ENCODE results near the gene HOXA7. TPM values are rescaled to one million over a fixed set of nuclear protein-coding genes. Genes with fewer than 3 reads are reported as not detected.

The HOXA7 gene
- total and polyA plus RNA-seq, 10 of the 15 experiments (the other 5 are each of a cell fraction or from before 2014, with no cell fraction given) = not detected

- ChIA-PET POLR2A (no interaction called here), CTCF (no interaction called here), RAD21 (ENCODE audit: unreplicated experiment) (no interaction called here), SMC1A (ENCODE audit: uncharacterized antibody, unreplicated experiment) (no interaction called here)
- no peak for FAIRE-seq
- intact Hi-C loops (cut with micrococcal nuclease; ENCODE audit: unreplicated experiment) = no loop called here
- WGBS (ENCODE audit: insufficient coverage, insufficient replicate concordance, low lambda C conversion rate, missing lambda C conversion rate) = 84% methylated on average over 1 of the region's 1 CpG
- peaks cover 0 to 7% of the 10 kb centered on the region in 2 experiments; a peak in 2 of 4 replicates for H3K27me3 ChIP-seq (replicated peaks in 1 of 2; ENCODE audit: control insufficient read depth in 2 of 2, insufficient read depth in 2 of 2, low read length in 1 of 2)
- H4K20me1 ChIP-seq (ENCODE audit: control insufficient read depth, insufficient read depth) = no peaks in the 10 kb centered on the region
- no peaks in the 10 kb centered on the region; the same call in 1 of the 2 replicates for H3K4me1 ChIP-seq (ENCODE audit: control insufficient read depth, insufficient read depth, low read length)
- BruUV-seq (replicated peaks) = no TSS peak
- H3K4me3 ChIP-seq = no peak overlapping the region
- H3K79me2 ChIP-seq (ENCODE audit: control insufficient read depth, insufficient read depth, low read length) = no peaks in the 10 kb centered on the region
- H3K36me3 ChIP-seq (ENCODE audit: control insufficient read depth in 2 of 2, insufficient read depth in 2 of 2, low read length in 1 of 2) = no peaks in the 10 kb centered on the region
- TF ChIP-seq, protein P1, sequence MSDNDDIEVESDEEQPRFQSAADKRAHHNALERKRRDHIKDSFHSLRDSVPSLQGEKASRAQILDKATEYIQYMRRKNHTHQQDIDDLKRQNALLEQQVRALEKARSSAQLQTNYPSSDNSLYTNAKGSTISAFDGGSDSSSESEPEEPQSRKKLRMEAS (IDR thresholded peaks at IDR 0.05; ENCODE audit: low read depth, low read length) = no peak
- TF ChIP-seq SMARCA5 (IDR thresholded peaks at IDR 0.05) (no peak), HDAC6 (IDR thresholded peaks at IDR 0.05; ENCODE audit: unreplicated experiment) (no peak), JUNB (IDR thresholded peaks at IDR 0.05) (no peak), CREB1 (IDR thresholded peaks at IDR 0.05; ENCODE audit: low read depth) (no peak), NFIC (IDR thresholded peaks at IDR 0.05; ENCODE audit: low read depth, low read length) (no peak), EZH2 (IDR thresholded peaks at IDR 0.05; ENCODE audit: borderline replicate concordance, control insufficient read depth, low read depth, low read length) (no peak), CBFB (IDR thresholded peaks at IDR 0.05; ENCODE audit: low read depth) (no peak), ZNF274 (IDR thresholded peaks at IDR 0.05; ENCODE audit: insufficient read depth, insufficient read length) (no peak), ATF7 (IDR thresholded peaks at IDR 0.05; ENCODE audit: low read depth) (no peak), RAD51 (IDR thresholded peaks at IDR 0.05) (no peak), SPI1 (IDR thresholded peaks at IDR 0.05; ENCODE audit: borderline replicate concordance, insufficient read depth, low read depth, low read length) (no peak), BMI1 (IDR thresholded peaks at IDR 0.05; ENCODE audit: borderline replicate concordance) (no peak), SUZ12 (IDR thresholded peaks at IDR 0.05; ENCODE audit: unreplicated experiment) (no peak)
- TF ChIP-seq, protein P2, sequence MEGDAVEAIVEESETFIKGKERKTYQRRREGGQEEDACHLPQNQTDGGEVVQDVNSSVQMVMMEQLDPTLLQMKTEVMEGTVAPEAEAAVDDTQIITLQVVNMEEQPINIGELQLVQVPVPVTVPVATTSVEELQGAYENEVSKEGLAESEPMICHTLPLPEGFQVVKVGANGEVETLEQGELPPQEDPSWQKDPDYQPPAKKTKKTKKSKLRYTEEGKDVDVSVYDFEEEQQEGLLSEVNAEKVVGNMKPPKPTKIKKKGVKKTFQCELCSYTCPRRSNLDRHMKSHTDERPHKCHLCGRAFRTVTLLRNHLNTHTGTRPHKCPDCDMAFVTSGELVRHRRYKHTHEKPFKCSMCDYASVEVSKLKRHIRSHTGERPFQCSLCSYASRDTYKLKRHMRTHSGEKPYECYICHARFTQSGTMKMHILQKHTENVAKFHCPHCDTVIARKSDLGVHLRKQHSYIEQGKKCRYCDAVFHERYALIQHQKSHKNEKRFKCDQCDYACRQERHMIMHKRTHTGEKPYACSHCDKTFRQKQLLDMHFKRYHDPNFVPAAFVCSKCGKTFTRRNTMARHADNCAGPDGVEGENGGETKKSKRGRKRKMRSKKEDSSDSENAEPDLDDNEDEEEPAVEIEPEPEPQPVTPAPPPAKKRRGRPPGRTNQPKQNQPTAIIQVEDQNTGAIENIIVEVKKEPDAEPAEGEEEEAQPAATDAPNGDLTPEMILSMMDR (IDR thresholded peaks at IDR 0.05 in 2 of 3, conservative IDR thresholded peaks at IDR 0.05 in 1 of 3; ENCODE audit: control insufficient read depth in 2 of 3, extremely low read depth in 1 of 3, insufficient read depth in 1 of 3, low read depth in 3 of 3, low read length in 3 of 3) = no peak
- TF ChIP-seq, protein P3, sequence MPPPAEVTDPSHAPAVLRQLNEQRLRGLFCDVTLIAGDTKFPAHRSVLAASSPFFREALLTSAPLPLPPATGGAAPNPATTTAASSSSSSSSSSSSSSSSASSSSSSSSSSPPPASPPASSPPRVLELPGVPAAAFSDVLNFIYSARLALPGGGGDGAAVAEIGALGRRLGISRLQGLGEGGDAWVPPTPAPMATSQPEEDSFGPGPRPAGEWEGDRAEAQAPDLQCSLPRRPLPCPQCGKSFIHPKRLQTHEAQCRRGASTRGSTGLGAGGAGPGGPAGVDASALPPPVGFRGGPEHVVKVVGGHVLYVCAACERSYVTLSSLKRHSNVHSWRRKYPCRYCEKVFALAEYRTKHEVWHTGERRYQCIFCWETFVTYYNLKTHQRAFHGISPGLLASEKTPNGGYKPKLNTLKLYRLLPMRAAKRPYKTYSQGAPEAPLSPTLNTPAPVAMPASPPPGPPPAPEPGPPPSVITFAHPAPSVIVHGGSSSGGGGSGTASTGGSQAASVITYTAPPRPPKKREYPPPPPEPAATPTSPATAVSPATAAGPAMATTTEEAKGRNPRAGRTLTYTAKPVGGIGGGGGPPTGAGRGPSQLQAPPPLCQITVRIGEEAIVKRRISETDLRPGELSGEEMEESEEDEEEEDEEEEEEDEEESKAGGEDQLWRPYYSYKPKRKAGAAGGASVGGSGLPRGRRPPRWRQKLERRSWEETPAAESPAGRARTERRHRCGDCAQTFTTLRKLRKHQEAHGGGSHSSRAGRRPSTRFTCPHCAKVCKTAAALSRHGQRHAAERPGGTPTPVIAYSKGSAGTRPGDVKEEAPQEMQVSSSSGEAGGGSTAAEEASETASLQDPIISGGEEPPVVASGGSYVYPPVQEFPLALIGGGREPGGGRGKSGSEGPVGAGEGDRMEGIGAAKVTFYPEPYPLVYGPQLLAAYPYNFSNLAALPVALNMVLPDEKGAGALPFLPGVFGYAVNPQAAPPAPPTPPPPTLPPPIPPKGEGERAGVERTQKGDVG (CRISPR knock-in tag; IDR thresholded peaks at IDR 0.05) = no peak
- DNase-seq (ENCODE audit: low read depth, low spot score) = no peak
- H2AFZ ChIP-seq (ENCODE audit: control insufficient read depth, low read depth, low read length) = no peak overlapping the region
- H3K4me2 ChIP-seq (ENCODE audit: control insufficient read depth, insufficient read depth) = no peak overlapping the region
- no peaks in the 10 kb centered on the region for H3K9me3 ChIP-seq (replicated peaks; ENCODE audit: control insufficient read depth, insufficient read depth, low read length)
- H3K27ac ChIP-seq (ENCODE audit: control insufficient read depth, insufficient read depth) = no peak overlapping the region
- in situ Hi-C loops (cut with MboI) = no loop called here
- ATAC-seq = no peak
- H3K9ac ChIP-seq (ENCODE audit: control insufficient read depth, insufficient read depth, low read length) = no peak overlapping the region
These were observed 18.0 kb downstream of the HOXA7 start for GRCh38 chr7:27138472-27138871.
